ENCODE results near the gene DNAAF5. TPM values are rescaled to one million over a fixed set of nuclear protein-coding genes. Genes with fewer than 3 reads are reported as not detected.

Gene DNAAF5
- total and polyA plus RNA-seq, 9 of the 15 experiments (the other 6 are each of a cell fraction or from before 2014, with no cell fraction given), result 3.1 to 69.7 (median 19.1) TPM

GRCh38 chr7:725223-726005 lies 1.1 kb upstream of the DNAAF5 start:
- Histone ChIP-seq H3K4me3 (peak overlapping the region; percentile 86), H3K9ac (ENCODE audit: insufficient read depth in 1 of 2, low read depth in 2 of 2, low read length in 2 of 2) (peak overlapping the region in 1 of 2 experiments; percentile 84; a peak in 2 of 4 replicates), H2AFZ (ENCODE audit: low read depth, low read length) (peak overlapping the region; percentile 67; the same call in 1 of the 2 replicates), H3K79me2 (ENCODE audit: control insufficient read depth, insufficient read depth, low read length) (peaks cover 66% of the 10 kb centered on the region), H4K20me1 (replicated peaks; ENCODE audit: control insufficient read depth, insufficient read depth, low read length) (0 out of 2 replicates have a peak, but pooled peaks cover 4% of the 10 kb centered on the region), H3K27me3 (ENCODE audit: control insufficient read depth in 2 of 2, insufficient read depth in 2 of 2, low read length in 2 of 2) (no peaks in the 10 kb centered on the region), H3K27ac (ENCODE audit: extremely low read depth, low read depth, low read length) (peak overlapping the region; percentile 86), H3K9me1 (ENCODE audit: control insufficient read depth, insufficient read depth, low read length) (no peaks in the 10 kb centered on the region), H3K4me2 (ENCODE audit: insufficient read depth, low read length) (peak overlapping the region; percentile 85), H3K4me1 (replicated peaks in 1 of 2; ENCODE audit: control insufficient read depth in 2 of 2, insufficient read depth in 2 of 2, low read length in 2 of 2) (peaks cover 23 to 38% of the 10 kb centered on the region in 2 experiments; a peak in 4 of 5 replicates), H3K36me3 (ENCODE audit: control insufficient read depth, insufficient read depth, low read length) (peaks cover 52% of the 10 kb centered on the region), H3K9me3 (replicated peaks; ENCODE audit: control insufficient read depth, insufficient read depth, low read depth, low read length) (peaks cover 31% of the 10 kb centered on the region)
- in situ Hi-C loops (cut with MboI) (no loop called here), intact Hi-C loops (cut with micrococcal nuclease) (loop anchor here (2.0 to 5.0 kb wide), 2 partner anchors 87 to 147 kb away; no protein-coding TSS in a partner anchor)
- DNase-seq (ENCODE audit: extremely low read depth in 1 of 4, low spot score in 3 of 4) (peak in 3 of 4 experiments; percentile 8 to 88 (median 75)), FAIRE-seq (peak; percentile 99), ATAC-seq (peak; percentile 60)
- ChIA-PET POLR2A (interaction anchor here (0.6 kb wide), 2 partner anchors 80 to 91 kb away, joined by 3 read pairs; no protein-coding TSS in a partner anchor), CTCF (ENCODE audit: low intra/inter-chr PET ratio) (no interaction called here)
- BruUV-seq (replicated peaks), result no TSS peak
- WGBS (ENCODE audit: insufficient coverage, low coverage, missing lambda C conversion rate), result 26% methylated on average over 8 of the region's 8 CpGs
- TF ChIP-seq UBTF (IDR thresholded peaks at IDR 0.05; ENCODE audit: borderline replicate concordance in 1 of 2, low read depth in 2 of 2, low read length in 2 of 2), result no peak
- TF ChIP-seq ARID4B (CRISPR knock-in tag; IDR thresholded peaks at IDR 0.05), result peak; percentile 53
- TF ChIP-seq, protein P1, sequence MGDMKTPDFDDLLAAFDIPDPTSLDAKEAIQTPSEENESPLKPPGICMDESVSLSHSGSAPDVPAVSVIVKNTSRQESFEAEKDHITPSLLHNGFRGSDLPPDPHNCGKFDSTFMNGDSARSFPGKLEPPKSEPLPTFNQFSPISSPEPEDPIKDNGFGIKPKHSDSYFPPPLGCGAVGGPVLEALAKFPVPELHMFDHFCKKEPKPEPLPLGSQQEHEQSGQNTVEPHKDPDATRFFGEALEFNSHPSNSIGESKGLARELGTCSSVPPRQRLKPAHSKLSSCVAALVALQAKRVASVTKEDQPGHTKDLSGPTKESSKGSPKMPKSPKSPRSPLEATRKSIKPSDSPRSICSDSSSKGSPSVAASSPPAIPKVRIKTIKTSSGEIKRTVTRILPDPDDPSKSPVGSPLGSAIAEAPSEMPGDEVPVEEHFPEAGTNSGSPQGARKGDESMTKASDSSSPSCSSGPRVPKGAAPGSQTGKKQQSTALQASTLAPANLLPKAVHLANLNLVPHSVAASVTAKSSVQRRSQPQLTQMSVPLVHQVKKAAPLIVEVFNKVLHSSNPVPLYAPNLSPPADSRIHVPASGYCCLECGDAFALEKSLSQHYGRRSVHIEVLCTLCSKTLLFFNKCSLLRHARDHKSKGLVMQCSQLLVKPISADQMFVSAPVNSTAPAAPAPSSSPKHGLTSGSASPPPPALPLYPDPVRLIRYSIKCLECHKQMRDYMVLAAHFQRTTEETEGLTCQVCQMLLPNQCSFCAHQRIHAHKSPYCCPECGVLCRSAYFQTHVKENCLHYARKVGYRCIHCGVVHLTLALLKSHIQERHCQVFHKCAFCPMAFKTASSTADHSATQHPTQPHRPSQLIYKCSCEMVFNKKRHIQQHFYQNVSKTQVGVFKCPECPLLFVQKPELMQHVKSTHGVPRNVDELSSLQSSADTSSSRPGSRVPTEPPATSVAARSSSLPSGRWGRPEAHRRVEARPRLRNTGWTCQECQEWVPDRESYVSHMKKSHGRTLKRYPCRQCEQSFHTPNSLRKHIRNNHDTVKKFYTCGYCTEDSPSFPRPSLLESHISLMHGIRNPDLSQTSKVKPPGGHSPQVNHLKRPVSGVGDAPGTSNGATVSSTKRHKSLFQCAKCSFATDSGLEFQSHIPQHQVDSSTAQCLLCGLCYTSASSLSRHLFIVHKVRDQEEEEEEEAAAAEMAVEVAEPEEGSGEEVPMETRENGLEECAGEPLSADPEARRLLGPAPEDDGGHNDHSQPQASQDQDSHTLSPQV (IDR thresholded peaks at IDR 0.05), result no peak
- no peak for TF ChIP-seq HLTF (IDR thresholded peaks at IDR 0.05)
- TF ChIP-seq TCF7 (IDR thresholded peaks at IDR 0.05; ENCODE audit: borderline replicate concordance), result no peak
- TF ChIP-seq ZNF511 (CRISPR knock-in tag; IDR thresholded peaks at IDR 0.05), result 0 out of 2 replicates have a peak, but pooled peaks have one; percentile 14
- TF ChIP-seq ZC3H8 (IDR thresholded peaks at IDR 0.05), result no peak
- no peak for TF ChIP-seq SMAD1 (IDR thresholded peaks at IDR 0.05; ENCODE audit: low read depth, low read length, partially characterized antibody)

All from K562 (cell line).